ENCODE measurements around the gene MDGA2. TPM values are rescaled to one million over a fixed set of nuclear protein-coding genes. Genes with fewer than 3 reads are reported as not detected.

MDGA2 gene
- polyA plus RNA-seq, 1 experiment = not detected

- Histone ChIP-seq H3K27me3 (ENCODE audit: control insufficient read depth, insufficient read depth, low read length) (no peaks in the 10 kb centered on the region), H3K27ac (ENCODE audit: low read depth, low read length) (no peak overlapping the region), H3K4me3 (ENCODE audit: low read depth, low read length) (no peak overlapping the region), H3K9me3 (ENCODE audit: control insufficient read depth, insufficient read depth, low read length) (no peaks in the 10 kb centered on the region; the same call in 1 of the 2 replicates)
- ChIA-PET CTCF (no interaction called here), POLR2A (no interaction called here)
- no peak for DNase-seq (ENCODE audit: low read depth, low spot score)
- no peak for TF ChIP-seq CTCF (IDR thresholded peaks at IDR 0.05; ENCODE audit: low read depth, low read length)
These were observed 285.9 kb downstream of the MDGA2 start for GRCh38 chr14:47389535-47389934.

- Histone ChIP-seq H3K27ac (ENCODE audit: low read depth, low read length) (no peak overlapping the region), H3K4me3 (ENCODE audit: low read depth, low read length) (no peak overlapping the region), H3K27me3 (ENCODE audit: control insufficient read depth, insufficient read depth, low read length) (no peaks in the 10 kb centered on the region), H3K9me3 (ENCODE audit: control insufficient read depth, insufficient read depth, low read length) (peaks cover 4% of the 10 kb centered on the region)
- TF ChIP-seq CTCF (IDR thresholded peaks at IDR 0.05; ENCODE audit: low read depth, low read length) = no peak
- ChIA-PET CTCF (no interaction called here), POLR2A (no interaction called here)
- DNase-seq (ENCODE audit: low read depth, low spot score) = no peak
These were observed 309.4 kb downstream of the MDGA2 start for GRCh38 chr14:47366006-47366405.

- CTCF ChIA-PET = no interaction called here
- POLR2A ChIA-PET = no interaction called here
- Histone ChIP-seq H3K27ac (ENCODE audit: low read depth, low read length) (no peak overlapping the region), H3K4me3 (ENCODE audit: low read depth, low read length) (no peak overlapping the region), H3K9me3 (ENCODE audit: control insufficient read depth, insufficient read depth, low read length) (peaks cover 4% of the 10 kb centered on the region), H3K27me3 (ENCODE audit: control insufficient read depth, insufficient read depth, low read length) (no peaks in the 10 kb centered on the region)
- no peak for DNase-seq (ENCODE audit: low read depth, low spot score)
- TF ChIP-seq CTCF (IDR thresholded peaks at IDR 0.05; ENCODE audit: low read depth, low read length) = no peak
These were observed 310.2 kb downstream of the MDGA2 start for GRCh38 chr14:47365233-47365632.

GRCh38 chr14:47353186-47353585 is 322.2 kb downstream of the MDGA2 start:
- Histone ChIP-seq H3K27ac (ENCODE audit: low read depth, low read length) (no peak overlapping the region), H3K9me3 (ENCODE audit: control insufficient read depth, insufficient read depth, low read length) (peaks cover 26% of the 10 kb centered on the region), H3K4me3 (ENCODE audit: low read depth, low read length) (no peak overlapping the region), H3K27me3 (ENCODE audit: control insufficient read depth, insufficient read depth, low read length) (no peaks in the 10 kb centered on the region)
- ChIA-PET CTCF (interaction anchor here (0.5 kb wide), 1 partner anchor 72 kb away, joined by 3 read pairs; no protein-coding TSS in a partner anchor), POLR2A (no interaction called here)
- TF ChIP-seq CTCF (IDR thresholded peaks at IDR 0.05; ENCODE audit: low read depth, low read length) = no peak
- no peak for DNase-seq (ENCODE audit: low read depth, low spot score)

GRCh38 chr14:47346849-47347248 is 328.6 kb downstream of the MDGA2 start:
- POLR2A ChIA-PET = no interaction called here

More at GRCh38 chr14:47346849-47347248, 328.6 kb downstream of the MDGA2 start:
- no peak for DNase-seq (ENCODE audit: low read depth, low spot score)
- CTCF ChIA-PET = no interaction called here
- no peak for TF ChIP-seq CTCF (IDR thresholded peaks at IDR 0.05; ENCODE audit: low read depth, low read length)
- Histone ChIP-seq H3K4me3 (ENCODE audit: low read depth, low read length) (no peak overlapping the region), H3K9me3 (ENCODE audit: control insufficient read depth, insufficient read depth, low read length) (peaks cover 9% of the 10 kb centered on the region), H3K27me3 (ENCODE audit: control insufficient read depth, insufficient read depth, low read length) (no peaks in the 10 kb centered on the region), H3K27ac (ENCODE audit: low read depth, low read length) (no peak overlapping the region)

All from AG04450 (cell line).